ENCODE results near the gene ASB18. TPM values are rescaled to one million over a fixed set of nuclear protein-coding genes. Genes with fewer than 3 reads are reported as not detected.

Gene ASB18
- total RNA-seq, 2 donors from 2014 or later: not detected

- ATAC-seq (peak in 1 of 2 donors; percentile 21), DNase-seq (ENCODE audit: low spot score) (no peak)
- H3K9me3 Mint-ChIP-seq: no peaks in the 10 kb centered on the region
- H3K4me1 Mint-ChIP-seq (ENCODE audit: low read depth in 2 of 2): no peaks in the 10 kb centered on the region
- H3K36me3 Mint-ChIP-seq: no peaks in the 10 kb centered on the region
- H3K27me3 Mint-ChIP-seq: peaks cover 4 to 24% of the 10 kb centered on the region in 2 donors
- no peak overlapping the region for H3K4me3 Mint-ChIP-seq
- H3K27ac Mint-ChIP-seq: no peak overlapping the region
These were observed 59.3 kb downstream of the ASB18 start for GRCh38 chr2:236204953-236205352.

- no peak overlapping the region for H3K4me3 Mint-ChIP-seq
- ATAC-seq (no peak), DNase-seq (ENCODE audit: low spot score) (no peak)
- no peaks in the 10 kb centered on the region for H3K9me3 Mint-ChIP-seq
- H3K27me3 Mint-ChIP-seq: peaks cover 4 to 9% of the 10 kb centered on the region in 2 donors
- no peaks in the 10 kb centered on the region for H3K4me1 Mint-ChIP-seq (ENCODE audit: low read depth in 2 of 2)
- H3K27ac Mint-ChIP-seq: no peak overlapping the region
- no peaks in the 10 kb centered on the region for H3K36me3 Mint-ChIP-seq
These were observed 63.8 kb downstream of the ASB18 start for GRCh38 chr2:236200378-236200777.

GRCh38 chr2:236196366-236196765 is 67.8 kb downstream of the ASB18 start:
- Mint-ChIP-seq H3K36me3 (no peaks in the 10 kb centered on the region), H3K4me3 (no peak overlapping the region), H3K27ac (no peak overlapping the region), H3K27me3 (peaks cover 12 to 13% of the 10 kb centered on the region in 2 donors), H3K9me3 (no peaks in the 10 kb centered on the region), H3K4me1 (ENCODE audit: low read depth in 2 of 2) (no peaks in the 10 kb centered on the region)
- ATAC-seq (no peak), DNase-seq (ENCODE audit: low spot score) (no peak)

GRCh38 chr2:236195726-236196125 is 68.5 kb downstream of the ASB18 start:
- DNase-seq (ENCODE audit: low spot score) (no peak), ATAC-seq (no peak)

GRCh38 chr2:236194786-236195185 is 69.4 kb downstream of the ASB18 start:
- no peaks in the 10 kb centered on the region for H3K4me1 Mint-ChIP-seq (ENCODE audit: low read depth in 2 of 2)
- ATAC-seq (no peak), DNase-seq (ENCODE audit: low spot score) (no peak)
- no peak overlapping the region for H3K4me3 Mint-ChIP-seq
- no peaks in the 10 kb centered on the region for H3K36me3 Mint-ChIP-seq
- no peaks in the 10 kb centered on the region for H3K9me3 Mint-ChIP-seq
- H3K27me3 Mint-ChIP-seq: peaks cover 7 to 10% of the 10 kb centered on the region in 2 donors
- no peak overlapping the region for H3K27ac Mint-ChIP-seq

More at GRCh38 chr2:236195726-236196125, 68.5 kb downstream of the ASB18 start:
- H3K27ac Mint-ChIP-seq: no peak overlapping the region
- no peaks in the 10 kb centered on the region for H3K36me3 Mint-ChIP-seq
- peaks cover 7 to 13% of the 10 kb centered on the region in 2 donors for H3K27me3 Mint-ChIP-seq
- H3K9me3 Mint-ChIP-seq: no peaks in the 10 kb centered on the region
- no peaks in the 10 kb centered on the region for H3K4me1 Mint-ChIP-seq (ENCODE audit: low read depth in 2 of 2)
- H3K4me3 Mint-ChIP-seq: no peak overlapping the region

- peak in 1 of 2 donors; percentile 36 for ATAC-seq
- peaks cover 7% of the 10 kb centered on the region in 2 donors for H3K27me3 Mint-ChIP-seq
- H3K36me3 Mint-ChIP-seq: no peaks in the 10 kb centered on the region
- no peak overlapping the region for H3K4me3 Mint-ChIP-seq
- H3K4me1 Mint-ChIP-seq (ENCODE audit: low read depth in 2 of 2): no peaks in the 10 kb centered on the region
- DNase-seq (ENCODE audit: low spot score): no peak
- H3K9me3 Mint-ChIP-seq: no peaks in the 10 kb centered on the region
- no peak overlapping the region for H3K27ac Mint-ChIP-seq
These were observed 71.2 kb downstream of the ASB18 start for GRCh38 chr2:236193026-236193425.

GRCh38 chr2:236190674-236191073 is 73.5 kb downstream of the ASB18 start:
- DNase-seq (ENCODE audit: low spot score) (no peak), ATAC-seq (no peak)
- no peaks in the 10 kb centered on the region for H3K4me1 Mint-ChIP-seq (ENCODE audit: low read depth in 2 of 2)
- no peak overlapping the region for H3K27ac Mint-ChIP-seq
- no peaks in the 10 kb centered on the region for H3K36me3 Mint-ChIP-seq
- no peak overlapping the region for H3K4me3 Mint-ChIP-seq
- H3K9me3 Mint-ChIP-seq: no peaks in the 10 kb centered on the region
- H3K27me3 Mint-ChIP-seq: peaks cover 15 to 24% of the 10 kb centered on the region in 2 donors

- H3K27me3 Mint-ChIP-seq: peaks cover 30 to 53% of the 10 kb centered on the region in 2 donors
- H3K4me1 Mint-ChIP-seq (ENCODE audit: low read depth in 2 of 2): peaks cover 0 to 3% of the 10 kb centered on the region in 2 donors
- H3K27ac Mint-ChIP-seq: no peak overlapping the region
- no peak overlapping the region for H3K4me3 Mint-ChIP-seq
- no peaks in the 10 kb centered on the region for H3K36me3 Mint-ChIP-seq
- ATAC-seq (no peak), DNase-seq (ENCODE audit: low spot score) (no peak)
- no peaks in the 10 kb centered on the region for H3K9me3 Mint-ChIP-seq
These were observed 79.5 kb downstream of the ASB18 start for GRCh38 chr2:236184701-236185100.

- no peaks in the 10 kb centered on the region for H3K9me3 Mint-ChIP-seq
- no peaks in the 10 kb centered on the region for H3K36me3 Mint-ChIP-seq
- H3K4me1 Mint-ChIP-seq (ENCODE audit: low read depth in 2 of 2): peaks cover 0 to 8% of the 10 kb centered on the region in 2 donors
- peaks cover 32 to 40% of the 10 kb centered on the region in 2 donors for H3K27me3 Mint-ChIP-seq
- H3K4me3 Mint-ChIP-seq: no peak overlapping the region
- no peak overlapping the region for H3K27ac Mint-ChIP-seq
- ATAC-seq (no peak), DNase-seq (ENCODE audit: low spot score) (no peak)
These were observed 83.3 kb downstream of the ASB18 start for GRCh38 chr2:236180831-236181453.

- Mint-ChIP-seq H3K36me3 (no peaks in the 10 kb centered on the region), H3K27ac (no peak overlapping the region), H3K9me3 (no peaks in the 10 kb centered on the region), H3K27me3 (peaks cover 37 to 41% of the 10 kb centered on the region in 2 donors), H3K4me3 (no peak overlapping the region), H3K4me1 (ENCODE audit: low read depth in 2 of 2) (peaks cover 0 to 11% of the 10 kb centered on the region in 2 donors)
- ATAC-seq: no peak
- no peak for DNase-seq (ENCODE audit: low spot score)
These were observed 84.0 kb downstream of the ASB18 start for GRCh38 chr2:236180076-236180816.

GRCh38 chr2:236179236-236180075 is 84.8 kb downstream of the ASB18 start:
- Mint-ChIP-seq H3K4me3 (no peak overlapping the region), H3K9me3 (no peaks in the 10 kb centered on the region), H3K27ac (no peak overlapping the region), H3K27me3 (peaks cover 42 to 46% of the 10 kb centered on the region in 2 donors), H3K4me1 (ENCODE audit: low read depth in 2 of 2) (peaks cover 0 to 11% of the 10 kb centered on the region in 2 donors), H3K36me3 (no peaks in the 10 kb centered on the region)
- no peak for DNase-seq (ENCODE audit: low spot score)
- ATAC-seq: no peak

- H3K27ac Mint-ChIP-seq: no peak overlapping the region
- H3K27me3 Mint-ChIP-seq: peaks cover 47 to 52% of the 10 kb centered on the region in 2 donors
- H3K4me3 Mint-ChIP-seq: no peak overlapping the region
These were observed 85.3 kb downstream of the ASB18 start for GRCh38 chr2:236178890-236179235.

GRCh38 chr2:236177967-236178889 is 86.0 kb downstream of the ASB18 start:
- H3K36me3 Mint-ChIP-seq: no peaks in the 10 kb centered on the region
- H3K9me3 Mint-ChIP-seq: no peaks in the 10 kb centered on the region
- peak overlapping the region; percentile 79 for H3K4me3 Mint-ChIP-seq
- H3K4me1 Mint-ChIP-seq (ENCODE audit: low read depth in 2 of 2): peaks cover 0 to 11% of the 10 kb centered on the region in 2 donors
- ATAC-seq (peak; percentile 43 to 72), DNase-seq (ENCODE audit: low spot score) (no peak)
- H3K27ac Mint-ChIP-seq: no peak overlapping the region
- H3K27me3 Mint-ChIP-seq: peaks cover 41 to 51% of the 10 kb centered on the region in 2 donors

More at GRCh38 chr2:236178890-236179235, 85.3 kb downstream of the ASB18 start:
- ATAC-seq (no peak), DNase-seq (ENCODE audit: low spot score) (no peak)
- Mint-ChIP-seq H3K9me3 (no peaks in the 10 kb centered on the region), H3K4me1 (ENCODE audit: low read depth in 2 of 2) (peaks cover 0 to 11% of the 10 kb centered on the region in 2 donors), H3K36me3 (no peaks in the 10 kb centered on the region)
